Measurements from ENCODE around the gene ZXDA.
"Not testable (repeated sequence)": the region's sequence is repeated elsewhere in the genome, so short reads cannot be mapped to it uniquely, and the experiment has no call there.

ZXDA gene, protein sequence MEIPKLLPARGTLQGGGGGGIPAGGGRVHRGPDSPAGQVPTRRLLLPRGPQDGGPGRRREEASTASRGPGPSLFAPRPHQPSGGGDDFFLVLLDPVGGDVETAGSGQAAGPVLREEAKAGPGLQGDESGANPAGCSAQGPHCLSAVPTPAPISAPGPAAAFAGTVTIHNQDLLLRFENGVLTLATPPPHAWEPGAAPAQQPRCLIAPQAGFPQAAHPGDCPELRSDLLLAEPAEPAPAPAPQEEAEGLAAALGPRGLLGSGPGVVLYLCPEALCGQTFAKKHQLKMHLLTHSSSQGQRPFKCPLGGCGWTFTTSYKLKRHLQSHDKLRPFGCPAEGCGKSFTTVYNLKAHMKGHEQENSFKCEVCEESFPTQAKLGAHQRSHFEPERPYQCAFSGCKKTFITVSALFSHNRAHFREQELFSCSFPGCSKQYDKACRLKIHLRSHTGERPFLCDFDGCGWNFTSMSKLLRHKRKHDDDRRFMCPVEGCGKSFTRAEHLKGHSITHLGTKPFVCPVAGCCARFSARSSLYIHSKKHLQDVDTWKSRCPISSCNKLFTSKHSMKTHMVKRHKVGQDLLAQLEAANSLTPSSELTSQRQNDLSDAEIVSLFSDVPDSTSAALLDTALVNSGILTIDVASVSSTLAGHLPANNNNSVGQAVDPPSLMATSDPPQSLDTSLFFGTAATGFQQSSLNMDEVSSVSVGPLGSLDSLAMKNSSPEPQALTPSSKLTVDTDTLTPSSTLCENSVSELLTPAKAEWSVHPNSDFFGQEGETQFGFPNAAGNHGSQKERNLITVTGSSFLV

GRCh38 chrX:57910287-57910912 is at the start of gene ZXDA:
Gene ZXDA (minus strand): TSS chrX:57910458. CDS start chrX:57910420, 38 bp downstream.
- H3K9ac ChIP-seq (ENCODE audit: low read depth, low read length); H3K4me1 ChIP-seq (ENCODE audit: control insufficient read depth, insufficient read depth, low read length); H3K27ac ChIP-seq (ENCODE audit: low read depth, low read length); H3K27me3 ChIP-seq (ENCODE audit: control insufficient read depth, insufficient read depth, low read length); H3K36me3 ChIP-seq (ENCODE audit: control insufficient read depth, insufficient read depth, low read length): not testable (repeated sequence)
- peak within 1 kb of the TSS; percentile 37; the same call in 1 of the 2 replicates for H3K4me3 ChIP-seq (ENCODE audit: low read depth, low read length)
- H3K9me3 ChIP-seq (ENCODE audit: control insufficient read depth, insufficient read depth, low read length), result peaks cover 64% of the 10 kb centered on the region

DNA sequence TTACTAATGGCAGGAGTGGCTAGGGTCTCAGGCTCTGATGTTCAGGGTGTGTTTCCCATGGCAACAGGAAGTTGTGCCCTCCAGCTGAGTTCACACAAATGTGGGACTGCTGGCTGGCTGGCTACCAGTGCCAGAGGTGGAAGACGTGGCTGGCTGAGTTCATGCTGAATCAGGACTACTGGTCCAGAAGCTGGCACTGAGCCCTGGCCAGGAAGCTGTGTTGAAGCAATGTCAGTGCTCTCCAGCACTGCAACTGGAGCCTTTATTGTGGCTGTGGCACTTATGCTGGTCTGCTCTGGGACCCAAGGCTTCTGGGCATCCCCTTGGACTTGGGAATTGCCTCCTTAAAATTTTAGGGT is 42.0 kb upstream of the ZXDA start:
- Histone ChIP-seq H3K27ac (ENCODE audit: low read depth, low read length) (no peak overlapping the region), H3K36me3 (ENCODE audit: control insufficient read depth, insufficient read depth, low read length) (no peaks in the 10 kb centered on the region), H3K9me3 (ENCODE audit: control insufficient read depth, insufficient read depth, low read length) (peaks cover 49% of the 10 kb centered on the region), H3K27me3 (ENCODE audit: control insufficient read depth, insufficient read depth, low read length) (no peaks in the 10 kb centered on the region), H3K4me3 (ENCODE audit: low read depth, low read length) (no peak overlapping the region), H3K4me1 (ENCODE audit: control insufficient read depth, insufficient read depth, low read length) (no peaks in the 10 kb centered on the region), H3K9ac (ENCODE audit: low read depth, low read length) (no peak overlapping the region)

DNA sequence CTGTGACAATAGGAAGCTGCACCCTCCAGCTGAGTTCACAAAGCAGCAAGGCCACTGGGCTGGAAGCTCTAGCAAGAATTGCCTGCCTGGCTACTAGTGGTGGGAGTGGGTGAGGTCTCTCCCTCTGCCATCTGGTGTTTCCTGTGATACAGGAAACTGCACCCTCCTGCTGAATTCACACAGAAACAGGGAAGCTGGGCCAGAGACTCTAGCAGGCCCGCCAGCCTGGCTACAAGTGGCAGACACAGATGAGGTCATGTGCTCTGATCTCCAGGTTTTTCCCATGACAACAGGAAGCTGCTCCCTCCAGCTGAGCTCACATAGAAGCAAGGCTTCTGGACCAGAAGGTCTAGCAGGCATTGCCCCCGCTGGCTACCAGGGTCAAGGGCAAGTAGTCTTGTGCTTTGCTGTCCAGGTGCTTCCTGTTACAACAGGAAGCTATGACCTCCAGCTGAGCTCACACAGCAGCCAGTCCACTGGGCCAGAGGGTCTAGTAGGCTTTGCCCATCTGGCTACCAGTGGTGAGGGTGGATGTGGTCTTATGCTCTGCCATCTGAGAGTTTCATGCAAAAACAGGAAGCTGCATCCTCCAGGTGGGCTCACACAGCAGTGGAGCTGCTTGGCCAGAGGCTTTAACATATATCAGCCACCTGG is 41.5 kb upstream of the ZXDA start:
- no peak overlapping the region for H3K4me3 ChIP-seq (ENCODE audit: low read depth, low read length)
- peaks cover 44% of the 10 kb centered on the region for H3K9me3 ChIP-seq (ENCODE audit: control insufficient read depth, insufficient read depth, low read length)
- H3K36me3 ChIP-seq (ENCODE audit: control insufficient read depth, insufficient read depth, low read length), result no peaks in the 10 kb centered on the region
- H3K9ac ChIP-seq (ENCODE audit: low read depth, low read length), result no peak overlapping the region
- no peaks in the 10 kb centered on the region for H3K27me3 ChIP-seq (ENCODE audit: control insufficient read depth, insufficient read depth, low read length)
- H3K4me1 ChIP-seq (ENCODE audit: control insufficient read depth, insufficient read depth, low read length), result no peaks in the 10 kb centered on the region
- H3K27ac ChIP-seq (ENCODE audit: low read depth, low read length), result no peak overlapping the region

DNA sequence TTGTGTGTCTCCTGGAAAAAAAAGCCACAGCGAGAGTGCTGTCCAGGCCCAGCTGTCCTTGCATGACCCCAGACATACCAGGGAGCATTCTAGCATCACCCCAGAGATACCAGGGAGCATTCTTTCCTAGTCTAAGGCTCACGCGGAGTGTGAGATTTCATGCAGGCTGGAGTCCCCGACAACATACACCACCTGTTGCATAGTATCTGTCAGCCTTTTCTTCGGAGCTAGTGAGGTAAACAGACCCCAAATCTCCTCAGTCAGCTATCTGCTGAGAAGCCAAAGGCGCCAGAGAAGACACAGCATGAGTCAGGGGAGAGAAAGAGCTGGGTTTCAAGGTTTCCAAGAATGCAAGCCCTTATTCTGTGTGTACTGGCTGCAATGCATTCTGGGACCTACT is 23.1 kb upstream of the ZXDA start:
- no peaks in the 10 kb centered on the region for H3K4me1 ChIP-seq (ENCODE audit: control insufficient read depth, insufficient read depth, low read length)
- no peaks in the 10 kb centered on the region for H3K36me3 ChIP-seq (ENCODE audit: control insufficient read depth, insufficient read depth, low read length)
- peaks cover 84% of the 10 kb centered on the region for H3K9me3 ChIP-seq (ENCODE audit: control insufficient read depth, insufficient read depth, low read length)
- no peaks in the 10 kb centered on the region for H3K27me3 ChIP-seq (ENCODE audit: control insufficient read depth, insufficient read depth, low read length)
- no peak overlapping the region for H3K4me3 ChIP-seq (ENCODE audit: low read depth, low read length)
- H3K9ac ChIP-seq (ENCODE audit: low read depth, low read length), result no peak overlapping the region
- H3K27ac ChIP-seq (ENCODE audit: low read depth, low read length), result no peak overlapping the region

DNA sequence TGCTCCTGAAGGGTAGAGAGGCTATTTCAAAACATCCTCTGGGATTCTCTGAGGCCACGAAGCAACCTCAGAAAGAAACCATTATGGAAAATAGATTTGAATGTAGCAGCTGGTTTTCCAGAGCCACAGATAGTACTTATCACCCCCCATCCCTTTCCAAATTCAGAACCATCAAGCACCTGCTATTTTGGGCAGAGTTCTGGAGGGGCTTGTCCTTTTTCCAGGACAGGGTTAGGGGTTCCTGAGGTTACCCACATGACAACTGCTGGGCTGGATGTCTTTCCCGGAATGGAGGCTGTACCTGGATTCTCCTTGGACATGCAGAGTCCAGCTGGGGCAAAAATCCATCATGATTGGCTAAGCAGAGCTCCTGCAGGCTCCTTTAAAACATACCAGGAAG is 22.0 kb upstream of the ZXDA start:
- Histone ChIP-seq H3K27me3 (ENCODE audit: control insufficient read depth, insufficient read depth, low read length) (no peaks in the 10 kb centered on the region), H3K36me3 (ENCODE audit: control insufficient read depth, insufficient read depth, low read length) (no peaks in the 10 kb centered on the region), H3K9me3 (ENCODE audit: control insufficient read depth, insufficient read depth, low read length) (peaks cover 83% of the 10 kb centered on the region), H3K9ac (ENCODE audit: low read depth, low read length) (no peak overlapping the region), H3K4me1 (ENCODE audit: control insufficient read depth, insufficient read depth, low read length) (no peaks in the 10 kb centered on the region), H3K27ac (ENCODE audit: low read depth, low read length) (no peak overlapping the region), H3K4me3 (ENCODE audit: low read depth, low read length) (no peak overlapping the region)

- Histone ChIP-seq H3K4me3 (ENCODE audit: low read depth, low read length) (no peak overlapping the region), H3K4me1 (ENCODE audit: control insufficient read depth, insufficient read depth, low read length) (no peaks in the 10 kb centered on the region), H3K9me3 (ENCODE audit: control insufficient read depth, insufficient read depth, low read length) (peaks cover 85% of the 10 kb centered on the region), H3K36me3 (ENCODE audit: control insufficient read depth, insufficient read depth, low read length) (no peaks in the 10 kb centered on the region), H3K27me3 (ENCODE audit: control insufficient read depth, insufficient read depth, low read length) (no peaks in the 10 kb centered on the region), H3K9ac (ENCODE audit: low read depth, low read length) (no peak overlapping the region), H3K27ac (ENCODE audit: low read depth, low read length) (no peak overlapping the region)
Measured at GRCh38 chrX:57930051-57930450, 19.8 kb upstream of the ZXDA start.

DNA sequence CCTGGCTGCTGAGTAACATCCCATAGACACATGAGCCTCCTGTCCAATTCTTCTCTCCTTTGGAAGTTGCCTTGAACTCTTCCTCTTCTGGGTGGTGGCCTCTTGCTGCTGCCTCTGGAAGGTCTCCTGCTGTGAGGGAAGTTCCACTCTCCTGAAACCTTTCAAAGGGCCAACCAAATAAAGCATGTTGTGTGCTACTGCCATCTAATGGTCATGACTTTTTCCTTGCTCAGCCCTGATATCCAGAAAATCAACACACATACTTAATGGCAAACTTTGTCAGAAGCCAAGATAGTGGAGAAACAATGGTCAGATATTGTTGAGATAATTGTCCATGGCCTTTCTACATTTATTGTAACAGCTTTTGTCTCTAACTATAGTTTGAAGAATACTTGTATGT is 19.1 kb upstream of the ZXDA start:
- no peaks in the 10 kb centered on the region for H3K36me3 ChIP-seq (ENCODE audit: control insufficient read depth, insufficient read depth, low read length)
- H3K27ac ChIP-seq (ENCODE audit: low read depth, low read length), result no peak overlapping the region
- peaks cover 84% of the 10 kb centered on the region for H3K9me3 ChIP-seq (ENCODE audit: control insufficient read depth, insufficient read depth, low read length)
- no peak overlapping the region for H3K4me3 ChIP-seq (ENCODE audit: low read depth, low read length)
- no peaks in the 10 kb centered on the region for H3K4me1 ChIP-seq (ENCODE audit: control insufficient read depth, insufficient read depth, low read length)
- H3K27me3 ChIP-seq (ENCODE audit: control insufficient read depth, insufficient read depth, low read length), result no peaks in the 10 kb centered on the region
- no peak overlapping the region for H3K9ac ChIP-seq (ENCODE audit: low read depth, low read length)

- Histone ChIP-seq H3K4me3 (ENCODE audit: low read depth, low read length) (no peak overlapping the region), H3K9ac (ENCODE audit: low read depth, low read length) (no peak overlapping the region), H3K27ac (ENCODE audit: low read depth, low read length) (no peak overlapping the region), H3K4me1 (ENCODE audit: control insufficient read depth, insufficient read depth, low read length) (no peaks in the 10 kb centered on the region), H3K9me3 (ENCODE audit: control insufficient read depth, insufficient read depth, low read length) (peaks cover 85% of the 10 kb centered on the region), H3K27me3 (ENCODE audit: control insufficient read depth, insufficient read depth, low read length) (no peaks in the 10 kb centered on the region), H3K36me3 (ENCODE audit: control insufficient read depth, insufficient read depth, low read length) (no peaks in the 10 kb centered on the region)
Measured at GRCh38 chrX:57925806-57926205, 15.5 kb upstream of the ZXDA start.

- Histone ChIP-seq H3K36me3 (ENCODE audit: control insufficient read depth, insufficient read depth, low read length) (no peaks in the 10 kb centered on the region), H3K27me3 (ENCODE audit: control insufficient read depth, insufficient read depth, low read length) (no peaks in the 10 kb centered on the region), H3K9ac (ENCODE audit: low read depth, low read length) (no peak overlapping the region), H3K27ac (ENCODE audit: low read depth, low read length) (no peak overlapping the region), H3K4me3 (ENCODE audit: low read depth, low read length) (no peak overlapping the region), H3K9me3 (ENCODE audit: control insufficient read depth, insufficient read depth, low read length) (peaks cover 83% of the 10 kb centered on the region), H3K4me1 (ENCODE audit: control insufficient read depth, insufficient read depth, low read length) (no peaks in the 10 kb centered on the region)
Measured at GRCh38 chrX:57918750-57919436, 8.6 kb upstream of the ZXDA start.

- H3K36me3 ChIP-seq (ENCODE audit: control insufficient read depth, insufficient read depth, low read length), result no peaks in the 10 kb centered on the region
- no peaks in the 10 kb centered on the region for H3K27me3 ChIP-seq (ENCODE audit: control insufficient read depth, insufficient read depth, low read length)
- no peak overlapping the region for H3K27ac ChIP-seq (ENCODE audit: low read depth, low read length)
- H3K9me3 ChIP-seq (ENCODE audit: control insufficient read depth, insufficient read depth, low read length), result peaks cover 82% of the 10 kb centered on the region
- no peak overlapping the region for H3K9ac ChIP-seq (ENCODE audit: low read depth, low read length)
- H3K4me3 ChIP-seq (ENCODE audit: low read depth, low read length), result no peak overlapping the region
- H3K4me1 ChIP-seq (ENCODE audit: control insufficient read depth, insufficient read depth, low read length), result no peaks in the 10 kb centered on the region
Measured at GRCh38 chrX:57915680-57916079, 5.4 kb upstream of the ZXDA start.
